Fibroblast of lung (primary cell): ENCODE results near the gene ZSCAN26.

ENCODE experiments used
- CTCF ChIP-seq, 2 donors: IDR thresholded peaks in 1 of 2; conservative IDR thresholded peaks in 1 of 2; 1 replicate in 1 of 2; 2 replicates in 1 of 2; pipeline ENCODE4 v1.5.1; 2011 to 2012; ENCODE audit warnings: low read length in 2 of 2, control low read depth in 1 of 2, inconsistent platforms in 1 of 2, low read depth in 1 of 2, mild to moderate bottlenecking in 1 of 2
- EZH2 ChIP-seq: IDR thresholded peaks from 2 replicates; pipeline ENCODE4 v1.5.1; 2012; ENCODE audit warnings: low read length, control low read depth, mild to moderate bottlenecking; ENCODE audit errors: missing control alignments

GRCh38 chr6:28240471-28240870 lies 26.5 kb upstream of the ZSCAN26 start:
- TF ChIP-seq CTCF (conservative IDR thresholded peaks at IDR 0.05 in 1 of 2, IDR thresholded peaks at IDR 0.05 in 1 of 2; ENCODE audit: low read depth in 1 of 2, low read length in 2 of 2) (no peak), EZH2 (no peak)
